GM12873 (cell line): Measurements from ENCODE around the gene SLC2A2.

Experiments used
- TF ChIP-seq, protein P1 (sequence below): IDR thresholded peaks from 2 replicates; pipeline ENCODE4 v1.5.1; 2012; ENCODE audit warnings: low read depth, mild to moderate bottlenecking, moderate library complexity, low read length, control low read depth; ENCODE audit not compliant: insufficient read depth; ENCODE audit errors: missing control alignments

The SLC2A2 gene

DNA sequence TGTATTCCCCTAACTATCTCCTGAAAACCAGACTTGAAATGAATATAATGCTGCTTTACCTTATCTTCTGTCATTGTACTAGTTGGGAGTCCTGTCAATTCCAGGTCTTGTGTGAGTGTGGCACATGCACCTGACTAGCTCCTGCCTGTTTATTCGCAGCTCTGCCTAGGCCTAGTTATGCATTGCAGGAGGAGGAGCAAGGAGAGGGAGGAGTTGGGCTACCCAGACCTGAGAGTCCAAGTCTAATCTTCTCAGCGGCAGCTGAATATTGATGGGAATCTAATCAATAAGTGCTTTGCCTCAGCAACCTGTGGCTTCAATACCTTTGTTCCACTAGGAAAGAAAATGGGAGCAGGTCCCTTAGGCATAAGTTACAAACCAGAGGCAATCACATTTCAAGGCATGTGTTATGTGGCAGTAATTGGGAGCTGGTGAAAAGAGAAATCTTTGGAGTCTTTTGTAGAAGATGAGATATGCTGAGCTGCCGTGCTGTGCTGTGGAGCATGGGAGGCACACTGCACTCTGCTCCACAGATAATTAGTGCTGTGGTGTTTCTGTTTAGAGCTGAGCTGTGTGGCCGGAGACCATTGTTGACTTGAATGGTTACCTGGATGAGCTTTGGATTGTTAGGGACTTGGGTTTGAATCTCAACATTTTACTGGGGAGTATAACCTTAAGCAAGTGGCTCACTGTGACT lies at the start of gene SLC2A2:
SLC2A2 (minus strand) TSS at position 124 of the 697 bp plus-strand sequence; CDS start at position 74, 50 bp downstream.
- TF ChIP-seq, protein P1, sequence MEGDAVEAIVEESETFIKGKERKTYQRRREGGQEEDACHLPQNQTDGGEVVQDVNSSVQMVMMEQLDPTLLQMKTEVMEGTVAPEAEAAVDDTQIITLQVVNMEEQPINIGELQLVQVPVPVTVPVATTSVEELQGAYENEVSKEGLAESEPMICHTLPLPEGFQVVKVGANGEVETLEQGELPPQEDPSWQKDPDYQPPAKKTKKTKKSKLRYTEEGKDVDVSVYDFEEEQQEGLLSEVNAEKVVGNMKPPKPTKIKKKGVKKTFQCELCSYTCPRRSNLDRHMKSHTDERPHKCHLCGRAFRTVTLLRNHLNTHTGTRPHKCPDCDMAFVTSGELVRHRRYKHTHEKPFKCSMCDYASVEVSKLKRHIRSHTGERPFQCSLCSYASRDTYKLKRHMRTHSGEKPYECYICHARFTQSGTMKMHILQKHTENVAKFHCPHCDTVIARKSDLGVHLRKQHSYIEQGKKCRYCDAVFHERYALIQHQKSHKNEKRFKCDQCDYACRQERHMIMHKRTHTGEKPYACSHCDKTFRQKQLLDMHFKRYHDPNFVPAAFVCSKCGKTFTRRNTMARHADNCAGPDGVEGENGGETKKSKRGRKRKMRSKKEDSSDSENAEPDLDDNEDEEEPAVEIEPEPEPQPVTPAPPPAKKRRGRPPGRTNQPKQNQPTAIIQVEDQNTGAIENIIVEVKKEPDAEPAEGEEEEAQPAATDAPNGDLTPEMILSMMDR: no peak

DNA sequence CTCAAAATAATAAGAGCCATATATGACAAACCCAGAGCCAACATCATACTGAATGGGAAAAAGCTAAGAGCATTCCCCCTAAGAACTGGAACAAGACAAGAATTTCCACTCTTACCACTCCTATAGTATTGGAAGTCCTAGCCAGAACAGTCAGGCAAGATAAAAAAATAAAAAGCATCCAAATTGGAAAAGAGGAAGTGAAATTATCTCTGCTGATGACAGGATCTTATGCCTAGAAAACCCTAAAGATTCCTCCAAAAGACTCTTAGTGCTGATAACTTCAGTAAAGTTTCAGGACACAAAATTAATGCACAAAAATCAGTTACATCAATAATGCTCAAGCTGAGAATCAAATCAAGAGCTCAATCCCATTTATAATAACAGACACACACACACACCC lies 45.9 kb upstream of the SLC2A2 start:
- TF ChIP-seq, protein P1: no peak

DNA sequence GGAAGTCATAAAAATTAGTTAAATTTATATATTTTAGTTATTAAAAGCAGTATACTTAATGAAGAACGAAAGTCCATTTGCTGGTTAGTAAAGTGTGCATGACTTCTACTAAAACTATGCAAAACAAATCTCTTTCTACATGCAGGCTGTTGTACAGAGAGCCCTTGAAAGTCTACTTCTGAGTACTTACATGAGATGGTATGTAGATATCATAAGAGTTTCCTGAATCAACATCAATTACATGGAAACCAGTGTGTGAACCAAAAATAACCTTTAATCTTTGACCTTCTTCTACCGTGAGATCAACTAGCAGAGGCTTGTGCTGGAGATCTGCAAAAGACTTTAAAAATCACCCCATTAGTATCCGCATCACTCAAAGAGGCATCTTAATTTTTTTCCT lies 42.1 kb upstream of the SLC2A2 start:
- TF ChIP-seq, protein P1: no peak

DNA sequence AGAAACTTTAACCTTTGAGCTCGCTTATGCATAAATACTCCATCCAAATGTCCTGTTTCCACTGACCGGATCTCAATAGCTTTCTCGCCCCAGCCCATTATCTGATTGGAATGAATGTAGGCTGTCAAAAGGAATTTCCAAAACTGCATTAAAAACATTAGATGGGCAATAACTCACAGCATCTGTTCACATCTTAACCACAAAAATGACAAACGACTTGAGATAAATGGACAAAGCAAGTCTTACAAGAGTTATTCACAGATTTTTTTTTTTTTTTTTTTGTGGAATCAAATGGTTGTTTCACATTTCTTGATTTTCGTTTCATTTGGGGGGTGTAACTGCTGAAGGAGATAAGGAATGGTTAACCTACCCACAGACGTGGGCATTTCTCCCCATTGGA lies 39.7 kb upstream of the SLC2A2 start:
- TF ChIP-seq, protein P1: no peak

DNA sequence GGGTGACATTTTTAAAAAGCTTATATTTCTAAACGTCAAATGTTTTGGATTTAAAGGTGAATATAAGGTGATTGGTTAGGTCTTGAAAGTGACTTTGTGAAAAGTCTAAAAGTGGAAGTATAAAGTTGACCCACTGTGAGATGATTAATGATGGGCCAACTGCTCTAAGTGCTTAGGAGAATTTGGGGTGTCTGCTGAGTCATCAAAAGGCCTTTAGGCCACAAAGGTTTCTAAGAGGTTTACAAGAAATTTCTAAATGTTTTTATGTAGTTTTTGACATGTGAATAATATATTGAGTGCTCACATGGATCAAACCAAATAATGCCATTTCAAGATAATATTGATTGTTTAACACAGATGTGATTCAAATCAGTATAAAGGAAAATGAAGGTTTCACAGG lies 39.2 kb upstream of the SLC2A2 start:
- TF ChIP-seq, protein P1: no peak

DNA sequence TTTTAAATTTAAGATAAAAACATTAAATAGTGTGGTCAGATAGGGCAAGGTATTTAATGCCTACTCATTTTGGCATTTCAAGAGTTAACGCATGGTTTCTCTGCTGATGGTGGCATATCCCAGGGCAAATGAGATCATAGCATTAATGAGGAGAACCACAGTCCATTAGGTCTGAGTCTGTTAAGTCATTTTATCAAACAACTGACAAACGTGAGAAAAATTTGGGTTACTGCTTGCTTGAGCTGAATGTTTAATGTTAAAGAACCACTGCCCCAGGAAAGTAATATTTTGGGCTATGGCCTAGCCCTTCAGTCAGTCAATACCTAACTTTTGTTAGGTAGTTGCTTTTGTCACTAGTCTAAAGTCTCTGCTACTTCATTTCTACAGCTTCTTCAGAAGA lies 37.9 kb upstream of the SLC2A2 start:
- TF ChIP-seq, protein P1: no peak

DNA sequence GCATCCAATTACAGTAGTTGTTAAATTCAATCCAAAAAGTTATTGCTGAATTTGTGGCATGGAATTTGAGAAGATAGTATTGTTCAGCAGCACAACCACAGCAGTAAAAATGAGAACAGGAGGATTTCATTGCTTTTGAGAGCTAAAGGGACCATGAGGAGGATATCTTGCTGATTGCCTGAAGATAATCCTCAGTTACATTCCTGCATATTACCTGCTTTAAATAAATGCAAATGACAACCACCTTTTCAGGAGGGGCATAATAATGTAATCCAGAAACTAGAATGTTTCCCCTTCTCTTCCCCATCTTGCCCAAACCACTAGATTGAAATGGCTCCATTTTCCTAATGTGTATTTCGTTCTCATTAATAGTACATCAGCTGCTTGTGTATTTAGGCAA lies 35.2 kb upstream of the SLC2A2 start:
- TF ChIP-seq, protein P1: no peak
